ENCODE measurements around the gene RALGAPA2. TPM values are rescaled to one million over a fixed set of nuclear protein-coding genes. Genes with fewer than 3 reads are reported as not detected.

The RALGAPA2 gene
- total RNA-seq, 1 experiment from 2014 or later, result 13.4 TPM

DNA sequence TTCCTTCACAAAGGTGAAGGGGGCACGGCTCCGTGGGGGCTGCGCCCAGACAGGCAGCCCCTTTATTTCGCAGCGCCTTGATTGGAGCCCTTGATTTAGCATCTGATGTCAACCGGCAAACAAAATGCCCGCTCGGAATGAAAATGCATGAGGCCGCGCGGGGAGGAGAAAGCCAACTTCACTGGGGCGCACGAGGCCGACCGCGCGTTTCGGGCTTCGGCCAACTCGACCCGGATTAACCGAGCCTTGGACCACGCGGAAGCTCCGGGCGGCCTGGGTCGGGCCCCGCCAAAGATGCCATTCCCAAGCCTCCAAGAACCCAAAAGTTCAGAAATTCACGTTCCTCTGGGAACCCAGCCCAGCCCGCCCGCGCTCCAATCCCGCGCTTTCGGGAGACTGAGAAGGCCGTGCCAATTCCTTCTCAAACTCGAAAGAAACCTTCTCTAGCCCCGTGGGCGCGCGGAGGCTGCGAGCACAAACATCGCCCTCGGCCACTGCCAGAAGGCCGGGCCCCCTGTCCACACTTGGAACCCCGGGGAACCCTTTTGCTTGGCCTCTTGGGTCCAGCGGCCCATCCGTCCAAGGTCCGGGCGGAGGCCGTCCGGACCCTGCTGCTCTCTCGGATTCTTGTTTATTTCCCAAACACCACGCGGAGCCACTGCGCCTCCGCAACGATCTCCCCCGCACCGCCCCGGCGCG is 345.4 kb downstream of the RALGAPA2 start:
- ATAC-seq (no peak), DNase-seq (ENCODE audit: low read depth, low spot score) (no peak)
- no peak overlapping the region for H3K4me3 ChIP-seq (ENCODE audit: low read depth in 2 of 2, low read length in 2 of 2)
- in situ Hi-C loops (cut with HindIII; ENCODE audit: low pct_unique_long_range_greater_than_20kb, low sequenced_read_pairs) (no loop called here), intact Hi-C loops (cut with micrococcal nuclease; ENCODE audit: unreplicated experiment) (loop anchor here (10.0 kb wide), 1 partner anchor 282 kb away; no protein-coding TSS in a partner anchor)
- no peak overlapping the region for H3K27ac ChIP-seq (ENCODE audit: low read length)
- no peaks in the 10 kb centered on the region for H3K9me3 ChIP-seq (ENCODE audit: control insufficient read depth, insufficient read depth, low read depth, low read length)
- POLR2A ChIA-PET, result no interaction called here
- peaks cover 3% of the 10 kb centered on the region for H3K4me1 ChIP-seq (ENCODE audit: control insufficient read depth, insufficient read depth, low read length)
- CTCF ChIA-PET, result no interaction called here
- no peaks in the 10 kb centered on the region for H3K36me3 ChIP-seq (ENCODE audit: control insufficient read depth, insufficient read depth, low read length)
- TF ChIP-seq, protein P1, sequence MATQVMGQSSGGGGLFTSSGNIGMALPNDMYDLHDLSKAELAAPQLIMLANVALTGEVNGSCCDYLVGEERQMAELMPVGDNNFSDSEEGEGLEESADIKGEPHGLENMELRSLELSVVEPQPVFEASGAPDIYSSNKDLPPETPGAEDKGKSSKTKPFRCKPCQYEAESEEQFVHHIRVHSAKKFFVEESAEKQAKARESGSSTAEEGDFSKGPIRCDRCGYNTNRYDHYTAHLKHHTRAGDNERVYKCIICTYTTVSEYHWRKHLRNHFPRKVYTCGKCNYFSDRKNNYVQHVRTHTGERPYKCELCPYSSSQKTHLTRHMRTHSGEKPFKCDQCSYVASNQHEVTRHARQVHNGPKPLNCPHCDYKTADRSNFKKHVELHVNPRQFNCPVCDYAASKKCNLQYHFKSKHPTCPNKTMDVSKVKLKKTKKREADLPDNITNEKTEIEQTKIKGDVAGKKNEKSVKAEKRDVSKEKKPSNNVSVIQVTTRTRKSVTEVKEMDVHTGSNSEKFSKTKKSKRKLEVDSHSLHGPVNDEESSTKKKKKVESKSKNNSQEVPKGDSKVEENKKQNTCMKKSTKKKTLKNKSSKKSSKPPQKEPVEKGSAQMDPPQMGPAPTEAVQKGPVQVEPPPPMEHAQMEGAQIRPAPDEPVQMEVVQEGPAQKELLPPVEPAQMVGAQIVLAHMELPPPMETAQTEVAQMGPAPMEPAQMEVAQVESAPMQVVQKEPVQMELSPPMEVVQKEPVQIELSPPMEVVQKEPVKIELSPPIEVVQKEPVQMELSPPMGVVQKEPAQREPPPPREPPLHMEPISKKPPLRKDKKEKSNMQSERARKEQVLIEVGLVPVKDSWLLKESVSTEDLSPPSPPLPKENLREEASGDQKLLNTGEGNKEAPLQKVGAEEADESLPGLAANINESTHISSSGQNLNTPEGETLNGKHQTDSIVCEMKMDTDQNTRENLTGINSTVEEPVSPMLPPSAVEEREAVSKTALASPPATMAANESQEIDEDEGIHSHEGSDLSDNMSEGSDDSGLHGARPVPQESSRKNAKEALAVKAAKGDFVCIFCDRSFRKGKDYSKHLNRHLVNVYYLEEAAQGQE (IDR thresholded peaks at IDR 0.05; ENCODE audit: insufficient read depth in 1 of 2, low read depth in 2 of 2, low read length in 1 of 2), result no peak
- TF ChIP-seq CTCF (IDR thresholded peaks at IDR 0.05), result no peak
- peaks cover 38% of the 10 kb centered on the region for H3K27me3 ChIP-seq (ENCODE audit: control insufficient read depth, insufficient read depth, low read length)
- BruUV-seq (replicated peaks), result no TSS peak

DNA sequence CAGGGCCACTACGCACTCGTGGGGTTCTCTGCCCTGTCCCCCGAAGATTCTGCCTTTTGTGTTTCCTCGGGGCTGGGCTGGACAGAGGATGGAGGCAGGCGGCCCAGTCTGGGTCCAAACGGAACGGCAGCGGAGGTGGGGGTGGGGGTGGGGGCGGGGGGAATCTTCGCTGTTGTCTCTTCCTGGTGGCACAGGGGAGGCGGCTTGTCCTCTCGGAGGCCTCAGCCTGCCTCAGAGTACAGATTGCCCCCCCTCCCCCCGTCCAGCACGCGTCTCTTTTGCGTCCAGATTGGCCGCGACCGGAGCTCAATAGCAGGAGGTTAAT is 345.9 kb downstream of the RALGAPA2 start:
- no TSS peak for BruUV-seq (replicated peaks)

More for the DNA sequence above, 345.9 kb downstream of the RALGAPA2 start:
- Histone ChIP-seq H3K36me3 (ENCODE audit: control insufficient read depth, insufficient read depth, low read length) (no peaks in the 10 kb centered on the region), H3K27ac (ENCODE audit: low read length) (no peak overlapping the region), H3K4me3 (ENCODE audit: low read depth in 2 of 2, low read length in 2 of 2) (no peak overlapping the region), H3K9me3 (ENCODE audit: control insufficient read depth, insufficient read depth, low read depth, low read length) (no peaks in the 10 kb centered on the region), H3K4me1 (ENCODE audit: control insufficient read depth, insufficient read depth, low read length) (peaks cover 3% of the 10 kb centered on the region), H3K27me3 (ENCODE audit: control insufficient read depth, insufficient read depth, low read length) (peaks cover 39% of the 10 kb centered on the region)
- ATAC-seq (no peak), DNase-seq (ENCODE audit: low read depth, low spot score) (no peak)
- in situ Hi-C loops (cut with HindIII; ENCODE audit: low pct_unique_long_range_greater_than_20kb, low sequenced_read_pairs), result no loop called here
- POLR2A ChIA-PET, result no interaction called here
- CTCF ChIA-PET, result no interaction called here
- intact Hi-C loops (cut with micrococcal nuclease; ENCODE audit: unreplicated experiment), result loop anchor here (10.0 kb wide), 1 partner anchor 282 kb away; no protein-coding TSS in a partner anchor
- TF ChIP-seq TCF7L2 (IDR thresholded peaks at IDR 0.05; ENCODE audit: low read depth, low read length) (no peak), CTCF (IDR thresholded peaks at IDR 0.05) (no peak), SIN3A (IDR thresholded peaks at IDR 0.05; ENCODE audit: borderline replicate concordance, insufficient read depth, low read depth, low read length) (no peak), POLR2AphosphoS5 (IDR thresholded peaks at IDR 0.05; ENCODE audit: low read depth, low read length) (no peak)
- TF ChIP-seq, protein P1 (IDR thresholded peaks at IDR 0.05; ENCODE audit: insufficient read depth in 1 of 2, low read depth in 2 of 2, low read length in 1 of 2), result no peak

Data from Panc1 (cell line).